Measurements from ENCODE around the gene TBCE. TPM values are rescaled to one million over a fixed set of nuclear protein-coding genes. Genes with fewer than 3 reads are reported as not detected.
"Not testable (repeated sequence)": the region's sequence is repeated elsewhere in the genome, so short reads cannot be mapped to it uniquely, and the experiment has no call there.

TBCE gene
- total and polyA plus RNA-seq, 4 donors, result 16.7 to 48.6 (median 22.7) TPM

GRCh38 chr1:235368428-235368827 is 1.2 kb downstream of the TBCE start:
- no peak overlapping the region for H3K4me3 ChIP-seq (ENCODE audit: low read length in 2 of 2)
- no peaks in the 10 kb centered on the region for H3K36me3 ChIP-seq (ENCODE audit: control insufficient read depth in 1 of 2, insufficient read depth in 2 of 2, low read length in 1 of 2)
- 74 to 78% methylated on average over 5 of the region's 5 CpGs for WGBS, 2 donors
- no peak for ATAC-seq (ENCODE audit: low FRiP score)
- no peaks in the 10 kb centered on the region for H3K27me3 ChIP-seq (ENCODE audit: control insufficient read depth in 1 of 2, insufficient read depth in 2 of 2, low read length in 1 of 2)
- no peaks in the 10 kb centered on the region for H3K4me1 ChIP-seq (ENCODE audit: control insufficient read depth in 1 of 2, insufficient read depth in 2 of 2, low read length in 2 of 2)
- no peaks in the 10 kb centered on the region for H3K9me3 ChIP-seq (ENCODE audit: control insufficient read depth, low read length)
- DNase-seq, result no peak
- intact Hi-C loops (cut with DNase I), result no loop called here
- no peak overlapping the region for H3K27ac ChIP-seq (ENCODE audit: low read depth in 1 of 2, low read length in 2 of 2)

- Histone ChIP-seq H3K4me1 (ENCODE audit: control insufficient read depth in 1 of 2, insufficient read depth in 2 of 2, low read length in 2 of 2) (no peaks in the 10 kb centered on the region), H3K9me3 (ENCODE audit: control insufficient read depth, low read length) (no peaks in the 10 kb centered on the region), H3K4me3 (ENCODE audit: low read length in 2 of 2) (no peak overlapping the region), H3K36me3 (ENCODE audit: control insufficient read depth in 1 of 2, insufficient read depth in 2 of 2, low read length in 1 of 2) (no peaks in the 10 kb centered on the region), H3K27ac (ENCODE audit: low read depth in 1 of 2, low read length in 2 of 2) (no peak overlapping the region), H3K27me3 (ENCODE audit: control insufficient read depth in 1 of 2, insufficient read depth in 2 of 2, low read length in 1 of 2) (no peaks in the 10 kb centered on the region)
- intact Hi-C loops (cut with DNase I), result no loop called here
- 92 to 95% methylated on average over 5 of the region's 5 CpGs for WGBS, 2 donors
- no peak for DNase-seq
- ATAC-seq (ENCODE audit: low FRiP score), result no peak
Observed at GRCh38 chr1:235369802-235370201, 2.6 kb downstream of the TBCE start.

GRCh38 chr1:235375919-235376605 is 8.8 kb downstream of the TBCE start:
- H3K4me1 ChIP-seq (ENCODE audit: control insufficient read depth in 1 of 2, insufficient read depth in 2 of 2, low read length in 2 of 2), result no peaks in the 10 kb centered on the region
- peaks cover 0 to 2% of the 10 kb centered on the region in 2 donors for H3K36me3 ChIP-seq (ENCODE audit: control insufficient read depth in 1 of 2, insufficient read depth in 2 of 2, low read length in 1 of 2)
- H3K27me3 ChIP-seq (ENCODE audit: control insufficient read depth in 1 of 2, insufficient read depth in 2 of 2, low read length in 1 of 2), result no peaks in the 10 kb centered on the region
- H3K4me3 ChIP-seq (ENCODE audit: low read length in 2 of 2), result no peak overlapping the region
- no peak overlapping the region for H3K27ac ChIP-seq (ENCODE audit: low read depth in 1 of 2, low read length in 2 of 2)
- no peak for ATAC-seq (ENCODE audit: low FRiP score)
- no peak for DNase-seq
- H3K9me3 ChIP-seq (ENCODE audit: control insufficient read depth, low read length), result no peaks in the 10 kb centered on the region
- intact Hi-C loops (cut with DNase I), result no loop called here
- WGBS, 2 donors, result 97 to 98% methylated on average over 6 of the region's 6 CpGs

- WGBS, 2 donors, result 84 to 85% methylated on average over 11 of the region's 11 CpGs
- H3K27me3 ChIP-seq (ENCODE audit: control insufficient read depth in 1 of 2, insufficient read depth in 2 of 2, low read length in 1 of 2); H3K4me1 ChIP-seq (ENCODE audit: control insufficient read depth in 1 of 2, insufficient read depth in 2 of 2, low read length in 2 of 2); H3K9me3 ChIP-seq (ENCODE audit: control insufficient read depth, low read length); intact Hi-C loops (cut with DNase I); ATAC-seq (ENCODE audit: low FRiP score); H3K27ac ChIP-seq (ENCODE audit: low read depth in 1 of 2, low read length in 2 of 2); H3K4me3 ChIP-seq (ENCODE audit: low read length in 2 of 2); DNase-seq; H3K36me3 ChIP-seq (ENCODE audit: control insufficient read depth in 1 of 2, insufficient read depth in 2 of 2, low read length in 1 of 2): not testable (repeated sequence)
Observed at GRCh38 chr1:235378134-235378735, 11.0 kb downstream of the TBCE start.

- ATAC-seq (ENCODE audit: low FRiP score); H3K9me3 ChIP-seq (ENCODE audit: control insufficient read depth, low read length); DNase-seq; intact Hi-C loops (cut with DNase I); H3K36me3 ChIP-seq (ENCODE audit: control insufficient read depth in 1 of 2, insufficient read depth in 2 of 2, low read length in 1 of 2); H3K27me3 ChIP-seq (ENCODE audit: control insufficient read depth in 1 of 2, insufficient read depth in 2 of 2, low read length in 1 of 2); H3K4me3 ChIP-seq (ENCODE audit: low read length in 2 of 2); H3K4me1 ChIP-seq (ENCODE audit: control insufficient read depth in 1 of 2, insufficient read depth in 2 of 2, low read length in 2 of 2); H3K27ac ChIP-seq (ENCODE audit: low read depth in 1 of 2, low read length in 2 of 2): not testable (repeated sequence)
- no CpG with 5 or more reads among the region's 3 CpGs for WGBS, 2 donors
Observed at GRCh38 chr1:235381955-235382739, 14.9 kb downstream of the TBCE start.

- H3K9me3 ChIP-seq (ENCODE audit: control insufficient read depth, low read length); DNase-seq; intact Hi-C loops (cut with DNase I); H3K4me1 ChIP-seq (ENCODE audit: control insufficient read depth in 1 of 2, insufficient read depth in 2 of 2, low read length in 2 of 2); H3K4me3 ChIP-seq (ENCODE audit: low read length in 2 of 2); ATAC-seq (ENCODE audit: low FRiP score); H3K27me3 ChIP-seq (ENCODE audit: control insufficient read depth in 1 of 2, insufficient read depth in 2 of 2, low read length in 1 of 2); H3K36me3 ChIP-seq (ENCODE audit: control insufficient read depth in 1 of 2, insufficient read depth in 2 of 2, low read length in 1 of 2); H3K27ac ChIP-seq (ENCODE audit: low read depth in 1 of 2, low read length in 2 of 2): not testable (repeated sequence)
- 94 to 100% methylated on average over 1 of the region's 1 CpG for WGBS, 2 donors
Observed at GRCh38 chr1:235385633-235386032, 18.4 kb downstream of the TBCE start.

- Histone ChIP-seq H3K4me1 (ENCODE audit: control insufficient read depth in 1 of 2, insufficient read depth in 2 of 2, low read length in 2 of 2) (no peaks in the 10 kb centered on the region), H3K27ac (ENCODE audit: low read depth in 1 of 2, low read length in 2 of 2) (no peak overlapping the region), H3K36me3 (ENCODE audit: control insufficient read depth in 1 of 2, insufficient read depth in 2 of 2, low read length in 1 of 2) (no peaks in the 10 kb centered on the region), H3K27me3 (ENCODE audit: control insufficient read depth in 1 of 2, insufficient read depth in 2 of 2, low read length in 1 of 2) (no peaks in the 10 kb centered on the region), H3K4me3 (ENCODE audit: low read length in 2 of 2) (no peak overlapping the region), H3K9me3 (ENCODE audit: control insufficient read depth, low read length) (no peaks in the 10 kb centered on the region)
- intact Hi-C loops (cut with DNase I), result no loop called here
- WGBS, 2 donors, result 87 to 90% methylated on average over 4 of the region's 4 CpGs
- no peak for DNase-seq
- ATAC-seq (ENCODE audit: low FRiP score), result no peak
Observed at GRCh38 chr1:235391874-235392273, 24.6 kb downstream of the TBCE start.

- no peaks in the 10 kb centered on the region for H3K4me1 ChIP-seq (ENCODE audit: control insufficient read depth in 1 of 2, insufficient read depth in 2 of 2, low read length in 2 of 2)
- H3K36me3 ChIP-seq (ENCODE audit: control insufficient read depth in 1 of 2, insufficient read depth in 2 of 2, low read length in 1 of 2), result no peaks in the 10 kb centered on the region
- no peak overlapping the region for H3K27ac ChIP-seq (ENCODE audit: low read depth in 1 of 2, low read length in 2 of 2)
- DNase-seq, result no peak
- no peaks in the 10 kb centered on the region for H3K9me3 ChIP-seq (ENCODE audit: control insufficient read depth, low read length)
- H3K4me3 ChIP-seq (ENCODE audit: low read length in 2 of 2), result no peak overlapping the region
- WGBS, 2 donors, result 81 to 91% methylated on average over 2 of the region's 2 CpGs
- intact Hi-C loops (cut with DNase I), result no loop called here
- H3K27me3 ChIP-seq (ENCODE audit: control insufficient read depth in 1 of 2, insufficient read depth in 2 of 2, low read length in 1 of 2), result no peaks in the 10 kb centered on the region
- no peak for ATAC-seq (ENCODE audit: low FRiP score)
Observed at GRCh38 chr1:235397733-235398132, 30.5 kb downstream of the TBCE start.
